Muscle layer of duodenum (tissue), 2 donors: ENCODE data around the gene NANP.
"Not testable (repeated sequence)": the region's sequence is repeated elsewhere in the genome, so short reads cannot be mapped to it uniquely, and the experiment has no call there.

Experiments used
- H3K27ac ChIP-seq: one replicate; pipeline ENCODE4 v1.7.0; 2013; ENCODE audit warnings: mild to moderate bottlenecking, low read length
- H3K27me3 ChIP-seq: one replicate; pipeline ENCODE4 v1.7.0; 2013; ENCODE audit warnings: low read depth, mild to moderate bottlenecking, control low read depth, low read length
- H3K36me3 ChIP-seq, 2 donors: one replicate each; pipeline ENCODE4 v1.7.0; 2013; ENCODE audit warnings: low read length in 2 of 2, control low read depth in 1 of 2, mild to moderate bottlenecking in 1 of 2; ENCODE audit not compliant: insufficient read depth in 2 of 2, control insufficient read depth in 1 of 2
- H3K4me1 ChIP-seq, 2 donors: one replicate each; pipeline ENCODE4 v1.7.0; 2013; ENCODE audit warnings: low read length in 2 of 2, mild to moderate bottlenecking in 2 of 2, control low read depth in 1 of 2, moderate library complexity in 1 of 2; ENCODE audit not compliant: insufficient read depth in 2 of 2, control insufficient read depth in 1 of 2
- H3K4me3 ChIP-seq, 2 donors: one replicate each; pipeline ENCODE4 v1.7.0; 2013; ENCODE audit warnings: low read length in 2 of 2, low read depth in 1 of 2, mild to moderate bottlenecking in 1 of 2
- H3K9me3 ChIP-seq, 2 donors: one replicate each; pipeline ENCODE4 v1.7.0; 2013; ENCODE audit warnings: low read length in 2 of 2, control low read depth in 1 of 2, mild to moderate bottlenecking in 1 of 2; ENCODE audit not compliant: control insufficient read depth in 1 of 2
- donor health status: healthy.

Gene NANP

DNA sequence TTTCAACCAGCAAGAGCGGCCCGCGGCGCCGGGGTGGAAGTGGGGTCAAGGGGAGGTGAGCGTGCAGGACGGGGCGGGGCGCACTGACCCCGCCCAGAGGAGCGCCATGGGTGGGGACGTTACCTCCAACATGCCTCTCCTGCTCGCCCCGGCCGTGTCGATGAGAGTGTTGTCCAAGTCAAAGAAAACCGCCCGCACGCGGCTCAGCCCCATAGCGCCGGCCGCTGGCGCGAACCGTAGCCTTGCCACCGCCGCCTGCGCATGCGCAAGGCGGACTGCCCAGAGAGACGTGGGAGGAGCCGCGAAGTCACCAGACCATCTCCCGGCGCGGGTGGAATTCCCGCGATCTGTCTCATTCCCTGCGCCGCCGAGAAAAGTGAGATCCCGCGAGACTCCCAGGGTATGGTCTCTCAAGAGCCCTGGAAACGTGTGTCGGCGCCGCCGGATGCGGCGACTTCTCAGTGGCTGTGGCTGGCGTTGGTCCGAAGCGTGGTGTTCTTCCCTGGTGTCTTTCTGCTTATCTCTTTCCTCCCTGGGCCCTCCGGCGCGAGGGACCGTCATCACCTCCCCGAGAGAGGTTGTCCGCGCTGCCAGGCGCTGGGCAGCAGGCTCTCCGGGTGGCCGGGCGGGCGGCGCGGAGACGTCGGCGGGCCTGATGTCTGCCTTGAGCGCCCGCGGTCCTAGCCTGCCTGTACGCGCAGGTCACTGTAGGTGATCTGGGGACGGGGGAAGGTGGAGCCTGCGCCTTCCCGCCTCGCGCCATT is at the start of gene NANP:
Gene NANP (minus strand): TSS at position 279 of the 764 bp plus-strand sequence. CDS start 66 bp downstream, at position 213.
- H3K4me1 ChIP-seq: peaks cover 4 to 12% of the 10 kb centered on the region in 2 donors
- peaks cover 0 to 3% of the 10 kb centered on the region in 2 donors for H3K9me3 ChIP-seq
- H3K27ac ChIP-seq: peak within 1 kb of the TSS; percentile 32
- no peaks in the 10 kb centered on the region for H3K27me3 ChIP-seq
- H3K36me3 ChIP-seq: no peaks in the 10 kb centered on the region
- peak within 1 kb of the TSS; percentile 87 to 98 for H3K4me3 ChIP-seq

GRCh38 chr20:25672659-25673235 is 48.9 kb upstream of the NANP start:
- Histone ChIP-seq H3K4me1 (no peaks in the 10 kb centered on the region), H3K27me3 (no peaks in the 10 kb centered on the region), H3K4me3 (no peak overlapping the region), H3K27ac (no peak overlapping the region), H3K36me3 (peaks cover 31 to 44% of the 10 kb centered on the region in 2 donors), H3K9me3 (no peaks in the 10 kb centered on the region)

GRCh38 chr20:25669826-25670422 is 46.1 kb upstream of the NANP start:
- Histone ChIP-seq H3K27ac (no peak overlapping the region), H3K36me3 (peaks cover 7 to 21% of the 10 kb centered on the region in 2 donors), H3K27me3 (no peaks in the 10 kb centered on the region), H3K9me3 (no peaks in the 10 kb centered on the region), H3K4me3 (no peak overlapping the region), H3K4me1 (no peaks in the 10 kb centered on the region)

DNA sequence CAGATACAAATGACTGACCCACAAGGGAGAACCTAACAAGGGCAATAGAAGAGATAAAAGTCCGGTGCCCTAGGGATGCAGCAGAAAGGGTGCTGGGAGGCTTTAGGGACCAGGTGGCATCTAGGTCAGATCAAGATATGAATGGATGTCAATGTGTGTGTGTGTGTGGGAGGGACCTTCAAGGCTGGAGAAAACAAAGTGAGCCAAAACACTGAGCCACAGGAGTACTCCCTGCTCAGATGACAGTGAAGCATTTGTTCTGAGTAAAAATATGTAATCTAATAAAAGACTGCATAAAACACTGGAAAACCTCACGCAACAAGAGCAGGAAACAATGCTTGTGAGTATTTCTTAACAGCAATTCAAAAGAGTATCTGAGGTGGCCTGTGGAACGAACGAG is 44.6 kb upstream of the NANP start:
- peaks cover 0 to 6% of the 10 kb centered on the region in 2 donors for H3K36me3 ChIP-seq
- no peak overlapping the region for H3K4me3 ChIP-seq
- H3K27ac ChIP-seq: no peak overlapping the region
- H3K9me3 ChIP-seq: no peaks in the 10 kb centered on the region
- no peaks in the 10 kb centered on the region for H3K27me3 ChIP-seq
- H3K4me1 ChIP-seq: no peaks in the 10 kb centered on the region

- Histone ChIP-seq H3K36me3 (no peaks in the 10 kb centered on the region), H3K4me3 (no peak overlapping the region), H3K27ac (no peak overlapping the region), H3K4me1 (no peaks in the 10 kb centered on the region), H3K9me3 (no peaks in the 10 kb centered on the region), H3K27me3 (no peaks in the 10 kb centered on the region)
These were observed 36.2 kb upstream of the NANP start for GRCh38 chr20:25659999-25660398.

DNA sequence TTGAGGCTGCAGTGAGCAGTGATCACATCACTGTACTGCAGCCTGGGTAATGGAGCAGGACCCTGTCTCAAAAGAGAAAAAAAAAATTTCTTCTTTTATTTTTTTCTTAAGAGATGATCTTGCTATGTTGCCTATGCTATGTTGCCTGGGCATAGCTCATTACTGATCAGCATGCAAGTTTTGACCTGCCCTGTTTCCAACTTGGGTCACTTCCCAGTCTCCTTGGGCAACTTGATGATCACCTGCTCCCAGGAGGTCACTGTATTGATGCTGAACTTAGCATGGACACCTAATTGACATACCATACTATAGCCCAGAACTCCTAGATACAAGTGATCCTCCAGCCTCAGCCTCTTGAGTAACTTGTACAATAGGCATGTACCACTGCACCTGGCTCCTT is 30.7 kb upstream of the NANP start:
- no peaks in the 10 kb centered on the region for H3K9me3 ChIP-seq
- no peak overlapping the region for H3K4me3 ChIP-seq
- no peak overlapping the region for H3K27ac ChIP-seq
- H3K36me3 ChIP-seq: no peaks in the 10 kb centered on the region
- no peaks in the 10 kb centered on the region for H3K27me3 ChIP-seq
- H3K4me1 ChIP-seq: no peaks in the 10 kb centered on the region

- not testable (repeated sequence) for H3K36me3 ChIP-seq, H3K4me3 ChIP-seq, H3K27me3 ChIP-seq, H3K4me1 ChIP-seq, H3K9me3 ChIP-seq, H3K27ac ChIP-seq
These were observed 29.1 kb upstream of the NANP start for GRCh38 chr20:25652866-25653265.

DNA sequence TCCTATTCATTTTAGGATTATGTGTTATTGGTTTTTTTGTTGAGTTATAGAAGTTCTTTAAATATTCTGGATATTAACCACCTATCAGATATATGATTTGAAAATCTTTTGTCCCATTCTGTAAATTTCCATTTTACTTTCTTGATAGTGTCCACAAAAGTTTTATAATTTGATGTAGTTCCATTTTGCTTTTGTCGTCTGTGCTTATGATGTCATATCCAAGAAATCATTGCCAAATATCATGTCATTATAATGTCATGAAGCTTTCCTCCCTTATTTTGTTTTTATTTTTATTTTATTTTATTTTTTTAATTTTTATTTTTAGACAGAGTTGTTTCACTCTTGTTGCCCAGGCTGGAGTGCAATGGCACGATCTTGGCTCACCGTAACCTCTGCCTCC is 21.0 kb upstream of the NANP start:
- Histone ChIP-seq H3K9me3 (no peaks in the 10 kb centered on the region), H3K27ac (no peak overlapping the region), H3K4me1 (no peaks in the 10 kb centered on the region), H3K36me3 (peaks cover 0 to 6% of the 10 kb centered on the region in 2 donors), H3K4me3 (no peak overlapping the region), H3K27me3 (no peaks in the 10 kb centered on the region)

DNA sequence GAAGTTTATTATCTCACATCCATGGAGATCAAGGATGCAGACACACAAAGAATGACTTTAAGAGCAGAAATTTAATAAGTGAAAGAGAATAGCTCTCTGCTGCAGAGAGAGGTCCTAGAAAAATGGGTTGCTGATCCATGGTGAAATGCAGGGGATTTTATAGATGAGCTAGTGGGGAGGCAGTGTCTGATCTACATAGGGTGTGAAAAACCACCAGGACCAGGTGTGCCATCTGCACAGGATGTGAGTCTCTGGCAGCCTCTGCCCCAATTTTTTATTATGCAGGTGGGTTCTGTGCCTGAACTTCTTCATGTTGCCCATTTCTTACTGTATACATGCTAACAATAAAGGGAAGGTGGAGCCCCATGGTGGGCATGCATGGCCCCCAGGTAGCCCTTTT is 19.9 kb upstream of the NANP start:
- Histone ChIP-seq H3K27ac (no peak overlapping the region), H3K36me3 (peaks cover 0 to 6% of the 10 kb centered on the region in 2 donors), H3K4me1 (no peaks in the 10 kb centered on the region), H3K27me3 (no peaks in the 10 kb centered on the region), H3K9me3 (no peaks in the 10 kb centered on the region), H3K4me3 (no peak overlapping the region)

DNA sequence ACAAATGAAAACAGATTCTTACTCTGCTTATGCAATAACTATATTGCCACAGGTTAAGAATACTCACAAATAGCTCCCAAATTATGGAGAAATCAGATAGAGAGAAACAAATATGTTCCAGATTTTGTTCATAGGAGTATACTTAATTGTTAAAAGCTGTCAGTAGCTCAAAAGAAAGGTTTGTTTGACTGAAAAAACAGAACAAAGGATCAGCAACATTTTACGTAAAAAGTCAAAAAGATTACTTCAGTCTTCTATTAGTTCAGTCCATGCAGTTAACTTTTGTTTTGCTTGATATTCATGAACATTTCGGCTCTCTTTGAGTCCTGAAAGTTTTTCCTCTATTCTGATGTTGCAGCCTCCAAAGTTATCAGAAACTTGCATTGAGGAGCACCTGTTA is 13.4 kb upstream of the NANP start:
- H3K4me3 ChIP-seq: no peak overlapping the region
- H3K9me3 ChIP-seq: no peaks in the 10 kb centered on the region
- H3K4me1 ChIP-seq: no peaks in the 10 kb centered on the region
- H3K27me3 ChIP-seq: no peaks in the 10 kb centered on the region
- no peak overlapping the region for H3K27ac ChIP-seq
- peaks cover 0 to 7% of the 10 kb centered on the region in 2 donors for H3K36me3 ChIP-seq

DNA sequence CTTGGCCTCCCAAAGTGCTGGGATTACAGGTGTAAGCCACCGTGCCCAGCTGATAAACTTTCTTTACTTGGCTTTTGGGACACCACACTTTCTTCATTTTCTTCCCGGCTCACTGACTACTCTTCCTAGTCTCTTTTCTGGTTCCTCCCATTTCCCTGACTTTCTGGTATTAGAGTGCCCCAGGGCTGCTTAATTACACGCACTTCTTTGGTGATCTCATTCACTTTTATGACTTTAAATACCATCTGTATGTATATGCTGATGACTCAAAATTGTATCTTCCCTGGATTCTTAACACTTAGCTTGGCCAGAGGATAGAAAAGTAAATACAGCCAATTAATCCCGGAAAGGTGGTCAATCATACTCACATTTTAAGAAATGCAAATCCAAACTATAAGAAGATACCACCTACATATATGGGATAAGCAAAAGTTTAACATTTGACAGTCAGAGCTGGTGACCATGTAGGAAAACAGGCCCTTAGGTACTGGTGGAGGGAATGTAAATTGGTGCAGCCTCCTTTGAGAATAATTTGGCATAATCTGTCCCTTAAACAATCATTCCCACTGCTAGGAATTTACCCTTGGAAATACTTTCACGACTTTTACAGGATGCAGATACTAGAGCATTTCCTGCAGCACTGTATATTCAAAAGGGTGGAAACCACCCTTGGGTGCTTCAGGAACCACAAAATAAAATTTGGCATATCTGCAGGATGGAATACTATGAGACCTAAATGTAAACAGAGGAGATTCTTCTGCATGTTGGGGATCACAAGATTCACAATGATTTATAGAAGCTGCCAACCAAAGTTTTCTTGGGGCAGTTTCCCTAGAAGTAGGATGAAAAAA is 9.4 kb upstream of the NANP start:
- H3K27me3 ChIP-seq: no peaks in the 10 kb centered on the region
- no peak overlapping the region for H3K4me3 ChIP-seq
- no peaks in the 10 kb centered on the region for H3K4me1 ChIP-seq
- no peaks in the 10 kb centered on the region for H3K9me3 ChIP-seq
- peaks cover 0 to 7% of the 10 kb centered on the region in 2 donors for H3K36me3 ChIP-seq
- H3K27ac ChIP-seq: no peak overlapping the region
